NCI-H1417 (cell line): Measurements from ENCODE around the gene CNST.
A peak's percentile ranks its signal among the peaks of the same experiment; 100 is the strongest.
"Not testable (repeated sequence)": the region's sequence is repeated elsewhere in the genome, so short reads cannot be mapped to it uniquely, and the experiment has no call there.

Experiments
- DNase-seq, 3 experiments: peaks; one replicate each; lab custom pipeline; 2025; lab: John Stamatoyannopoulos, UW

The CNST gene

GRCh38 chr1:246559310-246559709 lies 6.9 kb upstream of the CNST start:
- DNase-seq, result no peak

GRCh38 chr1:246560833-246561232 lies 5.4 kb upstream of the CNST start:
- not testable (repeated sequence) for DNase-seq

GRCh38 chr1:246564839-246565750 lies 1.2 kb upstream of the CNST start:
- DNase-seq, result no peak

- DNase-seq, result no peak
Measured at GRCh38 chr1:246565751-246566127, 517 bp upstream of the CNST start.

- peak in 2 of 3 experiments; percentile 27 to 54 for DNase-seq
Measured at GRCh38 chr1:246566813-246567645, 773 bp downstream of the CNST start.

- no peak for DNase-seq
Measured at GRCh38 chr1:246567646-246568235, 1.5 kb downstream of the CNST start.

- peak in 2 of 3 experiments; percentile 10 to 56 for DNase-seq
Measured at GRCh38 chr1:246569248-246570238, 3.3 kb downstream of the CNST start.

GRCh38 chr1:246571309-246571708 lies 5.1 kb downstream of the CNST start:
- DNase-seq, result not testable (repeated sequence)

GRCh38 chr1:246571953-246572352 lies 5.7 kb downstream of the CNST start:
- DNase-seq, result no peak

GRCh38 chr1:246572785-246573184 lies 6.5 kb downstream of the CNST start:
- DNase-seq, result no peak

- DNase-seq, result no peak
Measured at GRCh38 chr1:246573491-246573890, 7.2 kb downstream of the CNST start.

GRCh38 chr1:246576709-246577032 lies 10.4 kb downstream of the CNST start:
- no peak for DNase-seq

- DNase-seq, result no peak
Measured at GRCh38 chr1:246577082-246577719, 10.9 kb downstream of the CNST start.

- no peak for DNase-seq
Measured at GRCh38 chr1:246577720-246578106, 11.5 kb downstream of the CNST start.

GRCh38 chr1:246579818-246580217 lies 13.6 kb downstream of the CNST start:
- no peak for DNase-seq

GRCh38 chr1:246580497-246581370 lies 14.5 kb downstream of the CNST start:
- DNase-seq, result no peak

- DNase-seq, result no peak
Measured at GRCh38 chr1:246582301-246583055, 16.2 kb downstream of the CNST start.

- DNase-seq, result no peak
Measured at GRCh38 chr1:246583056-246583440, 16.8 kb downstream of the CNST start.
